Measurements from ENCODE around the gene DHX40.
"Not testable (repeated sequence)": the region's sequence is repeated elsewhere in the genome, so short reads cannot be mapped to it uniquely, and the experiment has no call there.

DHX40 gene

DNA sequence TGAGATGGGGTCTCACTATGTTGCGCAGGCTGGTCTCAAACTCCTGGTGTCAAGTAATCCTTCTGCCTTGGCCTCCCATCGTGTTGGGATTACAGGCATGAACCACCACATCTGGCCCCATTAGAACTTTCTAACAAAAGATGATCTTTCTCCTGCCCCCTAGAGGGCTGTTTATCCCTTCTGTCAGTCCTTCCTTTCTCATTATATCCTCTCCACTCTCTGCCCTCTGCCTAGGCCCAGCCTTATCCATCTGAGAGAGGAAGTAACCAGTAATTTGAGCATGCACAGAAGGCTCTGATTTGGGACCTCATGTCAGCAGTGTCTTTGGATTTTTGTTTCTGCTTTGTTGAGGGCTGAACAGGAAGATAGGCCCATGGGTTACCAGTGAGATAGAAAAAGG, 4.4 kb upstream of the DHX40 start:
- no peak for DNase-seq

DNA sequence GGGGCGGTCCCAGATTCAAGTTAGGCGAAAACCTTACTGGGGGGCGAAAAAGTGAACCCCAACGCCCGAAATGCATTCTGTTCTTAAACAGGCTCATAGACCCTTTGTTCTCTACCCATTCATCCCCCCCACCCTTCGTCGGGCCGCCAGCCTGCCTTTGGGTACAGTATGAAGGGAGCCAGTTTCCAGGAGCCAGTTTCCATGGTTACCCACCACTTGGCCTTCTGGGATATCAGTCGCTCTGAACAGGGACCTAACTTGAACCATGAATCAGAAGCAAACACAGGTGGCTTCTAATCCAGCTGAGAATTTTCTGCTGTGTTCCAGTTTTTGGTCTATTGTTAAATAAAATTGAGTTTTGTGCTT, 532 bp downstream of the DHX40 start:
- peak; percentile 84 for DNase-seq

DNA sequence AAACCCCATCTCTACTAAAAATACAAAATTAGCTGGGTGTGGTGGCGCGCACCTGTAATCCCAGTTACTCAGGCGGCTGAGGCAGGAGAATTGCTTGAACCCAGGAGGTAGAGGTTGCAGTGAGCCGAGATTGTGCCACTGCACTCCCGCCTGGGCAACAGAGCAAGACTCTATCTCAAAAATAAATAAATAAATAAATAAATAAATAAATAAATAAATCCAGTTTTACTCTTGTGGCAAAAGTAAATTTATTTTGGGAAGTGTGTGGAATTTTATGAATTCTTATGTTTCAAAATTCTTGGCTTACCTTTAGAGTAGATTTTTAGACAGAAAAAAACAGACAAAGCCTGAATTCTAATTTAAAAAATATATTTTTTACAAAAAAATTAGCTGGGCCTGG, 3.7 kb downstream of the DHX40 start:
- DNase-seq: not testable (repeated sequence)

DNA sequence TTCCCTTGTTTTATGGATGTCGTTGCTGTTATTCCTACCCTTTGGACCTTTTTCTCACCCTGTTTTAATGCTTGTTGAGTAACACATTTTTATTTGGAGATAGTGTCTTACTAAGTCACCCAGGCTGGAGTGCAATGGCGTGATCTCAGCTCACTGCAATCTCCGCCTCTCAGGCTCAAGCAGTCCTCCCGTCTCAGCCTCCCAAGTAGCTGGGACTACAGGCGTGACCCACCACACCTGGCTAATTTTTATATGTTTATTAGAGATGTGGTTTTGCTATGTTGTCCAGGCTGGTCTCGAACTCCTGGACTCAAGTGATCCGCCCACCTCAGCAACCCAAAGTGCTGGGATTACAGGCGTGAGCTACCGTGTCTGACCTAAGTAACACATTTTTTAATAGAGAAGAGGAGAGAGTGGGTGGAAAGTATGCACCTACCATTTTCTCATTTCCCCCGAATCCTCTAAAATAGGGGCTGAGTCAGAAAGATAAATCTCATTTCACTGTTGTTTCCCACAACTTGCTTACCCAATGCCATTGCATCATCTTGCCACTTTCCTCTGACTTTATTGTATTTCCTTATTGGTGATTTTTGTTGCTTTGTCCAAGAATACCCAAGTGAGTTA, 7.0 kb downstream of the DHX40 start:
- no peak for DNase-seq

DNA sequence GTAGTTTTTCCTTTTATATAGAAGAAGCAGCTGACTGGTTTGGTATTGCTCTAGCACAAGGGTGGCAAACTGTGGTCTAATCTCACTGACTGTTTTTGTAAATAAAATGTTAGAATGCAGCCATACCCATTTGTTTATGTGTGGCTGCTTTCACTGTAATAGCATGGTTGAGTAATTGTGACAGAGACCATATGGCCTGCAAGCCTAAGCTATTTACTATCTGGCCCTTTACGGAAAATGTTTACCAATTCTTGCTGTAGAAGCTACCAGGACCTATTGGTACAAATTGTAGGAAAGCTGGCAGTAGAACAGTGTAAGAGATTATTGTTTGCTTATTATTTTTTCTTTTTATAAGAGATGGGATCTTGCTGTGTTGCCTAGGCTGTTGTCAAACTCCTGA, 18.8 kb downstream of the DHX40 start:
- DNase-seq: not testable (repeated sequence)

DNA sequence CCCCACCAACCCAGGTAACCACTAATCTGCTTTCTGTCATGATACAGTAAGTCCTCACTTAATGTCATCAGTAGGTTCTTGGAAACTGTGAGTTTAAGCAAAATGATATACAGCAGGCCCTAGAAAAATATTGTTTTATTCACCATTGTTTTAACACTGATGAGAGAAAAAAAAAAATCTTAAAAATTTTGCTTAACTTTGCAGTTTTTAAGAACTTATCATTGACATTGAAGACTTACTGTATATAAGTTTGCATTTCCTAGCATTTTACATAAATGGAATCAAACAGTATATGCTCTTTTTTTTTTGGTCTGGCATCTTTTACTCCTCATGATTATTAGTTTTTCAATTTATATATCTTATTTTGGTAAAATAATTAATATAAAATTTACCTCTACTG, 34.8 kb downstream of the DHX40 start:
- no peak for DNase-seq

DNA sequence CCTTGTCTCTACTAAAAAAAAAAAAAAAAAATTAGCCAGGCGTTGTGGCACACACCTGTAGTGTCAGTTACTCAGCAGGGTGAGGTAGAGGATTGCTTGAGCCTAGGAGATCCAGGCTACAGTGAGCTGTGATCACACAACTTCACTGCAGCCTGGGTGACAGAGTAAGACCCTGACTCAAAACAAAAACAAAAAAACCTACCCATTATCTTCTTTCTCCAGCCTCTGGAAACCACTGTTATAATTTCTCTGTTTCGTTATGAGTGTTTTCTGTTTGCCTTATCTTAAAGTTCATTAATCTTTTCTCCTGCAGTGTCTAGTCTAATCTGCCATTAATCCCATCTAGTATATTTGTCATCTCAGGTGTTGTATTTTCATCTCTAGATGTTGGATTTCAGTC, 35.7 kb downstream of the DHX40 start:
- no peak for DNase-seq

DNA sequence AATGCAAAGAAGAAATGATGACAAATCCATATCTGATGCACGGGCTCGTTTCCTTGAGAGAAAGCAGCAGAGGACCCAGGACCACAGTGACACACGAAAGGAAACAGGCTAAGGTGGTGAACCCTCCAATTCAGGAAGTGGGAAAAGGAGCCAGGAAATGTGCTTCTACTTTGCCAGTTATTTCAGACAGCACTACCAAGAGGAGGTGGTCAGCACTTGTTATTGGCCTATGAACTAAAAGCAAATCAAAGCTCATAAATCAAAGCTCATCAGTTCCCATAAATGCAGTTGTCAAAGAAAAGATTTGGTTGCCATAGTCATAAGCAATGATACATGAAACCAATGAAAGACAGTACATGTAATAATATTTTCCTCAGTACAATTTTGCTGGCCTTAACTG, 41.7 kb downstream of the DHX40 start:
- no peak for DNase-seq

DNA sequence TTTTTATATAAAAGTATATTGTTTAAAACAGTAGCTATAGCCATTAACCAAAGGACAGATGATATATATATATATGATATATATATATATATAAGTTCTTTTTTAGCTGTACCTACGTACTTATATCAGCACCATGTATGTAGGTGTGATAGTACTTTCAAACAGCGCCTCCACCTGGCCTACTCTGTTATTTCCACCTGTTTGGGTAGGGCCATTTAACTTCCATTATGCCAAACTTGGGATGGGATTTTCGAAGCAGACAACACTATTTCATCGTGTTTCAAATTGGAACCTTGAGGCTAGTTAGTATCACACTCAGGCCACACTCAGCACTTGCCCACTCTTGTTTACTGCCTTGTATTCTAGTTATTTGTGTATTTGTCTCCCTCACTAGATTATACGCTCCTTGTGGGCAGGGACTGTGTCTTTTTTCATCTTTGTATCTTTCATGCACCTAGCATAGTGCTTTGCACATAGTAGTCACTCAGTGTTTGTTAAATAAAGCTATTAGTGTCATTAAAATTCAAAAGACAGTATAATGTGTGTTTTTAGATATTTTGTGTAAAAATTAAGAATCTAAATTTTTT, 42.5 kb downstream of the DHX40 start:
- peak; percentile 73 for DNase-seq

DNA sequence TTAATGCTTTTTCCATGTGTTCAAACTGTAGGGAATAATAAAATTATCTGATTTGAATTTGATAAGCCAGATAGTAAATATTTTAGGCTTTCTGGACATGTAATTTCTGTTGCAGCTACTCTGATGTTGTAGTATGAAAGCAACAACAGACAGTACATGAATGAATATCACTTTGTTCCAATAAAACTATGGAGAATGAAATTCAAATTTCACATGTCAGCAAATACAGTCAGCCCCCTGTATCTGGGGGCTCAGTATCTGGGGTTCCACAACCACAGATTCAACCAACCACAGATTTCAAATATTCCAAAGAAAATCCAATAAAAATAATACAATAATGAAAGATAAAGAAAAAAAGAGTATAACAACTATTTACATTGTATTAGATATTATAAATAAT, 46.1 kb downstream of the DHX40 start:
- DNase-seq: no peak

DNA sequence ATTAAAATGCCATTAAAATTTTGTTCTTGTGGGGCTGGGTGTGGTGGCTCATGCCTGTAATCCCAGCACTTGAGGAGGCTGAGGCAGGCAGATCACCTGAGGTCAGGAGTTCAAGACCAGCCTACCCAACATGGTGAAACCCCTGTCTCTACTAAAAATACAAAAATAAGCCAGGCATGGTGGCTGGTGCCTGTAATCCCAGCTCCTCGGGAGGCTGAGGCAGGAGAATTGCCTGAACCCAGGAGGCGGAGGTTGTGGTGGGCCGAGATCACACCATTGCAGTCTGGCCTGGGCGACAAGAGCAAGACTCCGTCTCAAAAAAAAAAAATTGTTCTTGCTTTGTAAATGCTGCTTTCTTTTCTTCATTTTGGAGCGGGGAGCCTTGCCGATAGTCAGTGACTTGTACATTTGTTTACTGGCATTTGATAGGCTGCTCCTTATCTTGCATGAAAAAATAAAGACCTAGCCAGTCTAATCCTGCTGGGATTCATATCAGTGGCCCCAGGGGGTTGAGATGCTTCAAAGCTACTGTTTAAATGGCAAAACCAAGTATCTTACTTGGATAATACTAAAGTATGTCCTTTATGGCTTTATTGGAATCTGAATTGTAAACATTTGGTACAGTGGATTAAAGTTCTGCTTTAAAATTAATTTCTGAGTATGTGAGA, 51.0 kb downstream of the DHX40 start:
- DNase-seq: no peak

DNA sequence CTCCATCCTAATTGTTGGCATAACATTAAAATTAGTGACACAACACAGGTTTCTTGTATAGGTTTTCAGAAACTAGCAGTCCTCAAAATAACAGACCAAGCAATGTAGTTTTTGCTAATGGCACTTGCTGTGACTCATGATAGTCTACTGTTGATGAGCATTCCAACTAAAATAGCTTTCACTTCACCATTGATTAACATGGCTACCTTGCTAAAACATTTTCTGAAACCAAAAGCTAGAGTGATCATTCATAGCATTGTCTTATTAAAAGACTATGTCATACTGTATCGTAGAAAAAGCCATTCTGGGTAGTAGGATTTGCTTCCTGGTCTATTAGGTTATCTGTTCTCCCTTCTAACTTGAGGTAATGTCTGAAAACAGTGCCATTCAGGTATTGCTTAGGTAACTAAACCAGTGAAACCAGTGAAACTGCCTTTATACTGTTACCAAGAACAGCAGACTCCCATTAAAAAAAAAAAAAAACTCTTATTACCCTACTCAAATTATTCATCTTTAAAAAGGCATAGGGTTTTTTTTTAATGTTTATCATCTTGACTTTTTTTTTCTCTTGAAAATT, 51.8 kb downstream of the DHX40 start:
- no peak for DNase-seq

DNA sequence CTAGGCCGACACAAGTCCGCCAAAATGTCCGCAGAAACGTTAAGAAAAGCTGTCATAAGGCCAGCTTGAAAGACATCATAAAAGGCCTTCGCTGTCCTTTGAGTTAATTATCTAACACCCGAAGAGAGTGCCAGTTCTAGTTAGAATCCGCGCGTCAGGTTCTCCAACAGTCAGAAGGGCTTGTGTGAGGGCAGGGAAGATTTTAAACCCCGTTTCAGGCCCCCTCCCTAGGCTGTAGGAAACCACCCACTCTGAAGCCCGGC, 53.6 kb downstream of the DHX40 start:
- DNase-seq: no peak

DNA sequence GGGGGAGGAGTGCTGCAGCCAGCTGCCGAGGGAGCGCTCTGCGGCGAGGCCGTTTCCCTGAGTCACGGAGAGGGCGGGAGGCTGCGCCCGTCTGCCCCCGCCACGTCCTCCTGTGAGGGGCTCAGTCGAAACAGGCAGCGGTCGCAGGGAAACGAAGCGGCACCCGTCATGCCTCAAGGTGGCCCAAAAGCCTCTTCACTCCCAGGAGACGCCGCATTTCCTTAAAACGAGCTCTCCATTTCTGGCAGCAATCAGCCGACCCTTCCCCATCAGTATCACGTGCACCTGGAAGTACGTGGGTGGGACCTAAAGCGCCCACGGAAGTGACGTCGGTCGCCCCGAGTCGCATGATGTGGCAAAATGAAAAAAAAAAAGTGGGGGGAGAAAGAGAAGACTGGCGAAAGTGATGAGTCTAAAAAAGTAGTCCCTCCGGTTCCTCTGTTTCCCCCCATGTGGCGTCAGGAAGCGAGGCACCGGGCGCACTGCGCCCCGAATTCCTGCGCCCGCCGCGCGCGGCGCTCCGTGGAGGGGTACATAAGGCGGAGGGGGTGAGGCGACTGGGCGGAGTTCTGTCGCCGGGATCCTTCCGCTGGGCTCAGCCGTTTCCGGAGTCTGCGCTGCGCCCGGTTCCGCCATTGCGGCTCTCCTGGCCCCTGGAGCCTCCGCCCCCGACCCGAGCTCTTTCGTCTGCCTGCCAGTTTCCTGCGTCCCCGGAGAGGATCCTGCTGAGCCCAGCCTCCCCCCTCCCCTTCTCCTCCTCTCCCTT, 54.1 kb downstream of the DHX40 start, which contains the start of gene CLTC:
TSS of gene CLTC (plus strand) at position 598 of the 766 bp plus-strand sequence. CDS start 237 bp downstream, outside the sequence.
- peak; percentile 97 for DNase-seq

DNA sequence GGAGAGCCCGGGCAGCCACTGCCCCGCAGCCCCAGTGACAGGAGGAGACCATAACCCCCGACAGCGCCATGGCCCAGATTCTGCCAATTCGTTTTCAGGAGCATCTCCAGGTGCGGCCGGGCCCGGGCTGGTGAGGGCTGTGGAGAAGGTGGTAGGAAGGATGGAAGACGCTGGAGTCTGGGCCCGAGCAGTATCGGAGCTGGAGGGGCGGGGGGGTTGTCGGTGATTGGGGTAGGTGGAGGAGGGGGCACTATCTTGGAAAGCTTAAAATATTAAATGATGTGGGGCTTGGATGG, 54.6 kb downstream of the DHX40 start:
- DNase-seq: no peak

DNA sequence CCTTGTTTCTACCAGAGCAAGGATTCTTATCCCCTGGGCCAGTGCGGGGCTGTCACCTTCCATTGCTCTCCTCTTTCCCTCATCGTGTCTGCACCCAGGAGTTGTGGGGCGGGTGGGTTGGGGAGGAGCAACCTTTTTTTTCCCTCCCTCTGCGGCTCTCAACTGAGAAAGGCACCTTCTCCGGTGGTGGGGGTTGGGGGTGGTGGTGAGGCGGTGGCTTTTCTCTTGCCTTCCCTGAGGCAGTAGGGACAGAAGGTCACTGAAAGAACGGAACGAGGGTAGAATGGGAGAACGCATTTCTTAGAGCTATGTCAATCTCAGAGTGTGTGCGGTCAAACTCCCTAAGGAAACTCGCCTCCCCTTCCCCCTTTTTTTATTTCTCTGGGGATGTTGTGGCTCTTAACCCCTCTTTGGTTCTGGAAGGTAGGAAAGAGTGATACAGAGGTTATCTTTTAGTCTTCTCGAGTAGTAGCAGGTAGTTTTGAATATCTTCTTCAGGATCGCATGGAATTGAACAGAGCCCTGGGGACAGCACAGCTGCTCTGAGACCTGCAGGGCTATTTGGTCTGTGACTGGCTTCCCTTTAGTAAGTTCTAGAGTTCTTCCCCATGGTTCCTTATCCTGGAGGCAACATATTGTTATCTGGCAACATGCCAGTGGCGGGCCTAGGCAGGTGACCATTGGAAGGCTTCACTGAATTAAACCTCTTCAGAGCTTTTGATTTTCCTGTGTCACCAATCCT, 55.3 kb downstream of the DHX40 start:
- DNase-seq: peak; percentile 78

DNA sequence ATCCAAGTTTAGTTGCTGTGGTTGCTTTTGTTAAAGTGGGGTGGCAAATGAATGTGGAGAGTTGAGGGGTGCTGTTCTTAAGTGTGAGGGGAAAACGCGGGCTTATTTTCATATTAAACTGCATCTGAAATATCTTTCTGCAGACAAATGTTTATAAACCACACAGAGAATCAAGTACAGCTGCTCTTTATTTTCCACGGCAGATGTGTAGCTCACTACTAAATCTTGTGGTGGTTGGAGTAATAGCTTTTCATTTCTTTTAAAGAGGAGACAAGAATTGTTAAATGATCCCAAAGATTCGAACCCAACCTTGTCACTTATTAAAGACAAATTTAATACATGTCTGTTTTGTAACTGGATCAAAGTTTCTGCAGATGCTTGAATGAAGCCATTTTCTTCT, 56.4 kb downstream of the DHX40 start:
- no peak for DNase-seq

DNA sequence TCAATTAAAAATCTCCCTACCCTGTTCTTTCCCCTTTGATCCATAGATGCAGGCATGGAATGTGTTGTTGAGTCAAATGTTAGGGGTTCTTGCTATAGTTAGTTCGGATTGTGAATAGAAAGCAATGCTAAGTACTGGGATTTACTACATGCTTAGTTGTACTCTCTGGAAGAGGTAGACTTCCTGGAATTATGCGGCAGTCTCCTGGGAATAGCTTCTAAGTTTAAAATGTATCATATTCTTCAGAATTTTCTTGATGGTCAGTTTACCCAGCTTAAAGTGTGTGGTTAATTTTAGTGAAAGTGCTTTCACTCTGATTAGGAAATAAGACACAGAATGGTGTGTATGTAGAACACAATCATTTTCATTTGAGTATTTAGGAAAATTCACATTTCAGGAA, 57.7 kb downstream of the DHX40 start:
- no peak for DNase-seq

DNA sequence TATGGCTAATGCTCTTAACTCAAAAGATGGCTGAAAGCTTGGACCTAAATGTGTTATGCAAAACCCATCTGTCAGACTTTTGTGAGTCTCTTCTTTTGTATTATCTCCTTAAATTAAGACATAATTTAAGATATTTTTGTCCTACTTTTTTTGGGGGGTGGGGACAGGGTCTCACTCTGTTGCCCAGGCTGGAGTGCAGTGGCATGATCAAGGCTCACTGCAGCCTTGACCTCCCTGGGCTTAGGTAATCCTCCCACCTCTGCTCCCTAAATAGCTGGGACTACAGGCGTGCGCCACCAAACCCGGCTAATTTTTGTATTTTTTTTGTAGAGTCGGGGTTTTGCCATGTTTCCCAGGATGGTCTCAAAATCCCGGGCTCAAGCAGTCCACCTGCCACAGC, 61.3 kb downstream of the DHX40 start:
- DNase-seq: no peak

DNA sequence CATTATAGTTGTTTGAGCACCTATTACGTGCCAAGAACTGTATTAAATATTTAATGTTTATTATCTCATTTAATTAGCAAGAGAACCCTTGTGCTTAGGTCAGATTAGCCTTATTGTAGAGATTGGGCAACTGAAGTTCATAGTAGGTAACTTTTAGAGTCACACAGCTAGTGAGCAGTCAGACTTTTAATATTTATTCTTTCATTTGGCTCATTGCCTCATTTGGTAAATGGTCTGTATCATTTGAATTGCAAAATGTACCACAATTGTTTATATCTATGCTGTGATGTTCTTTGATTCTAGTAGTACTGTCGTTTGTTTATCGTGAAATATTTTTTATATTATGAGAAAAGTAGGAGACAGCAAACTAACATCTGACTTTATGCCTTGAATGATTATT, 61.9 kb downstream of the DHX40 start:
- no peak for DNase-seq

DNA sequence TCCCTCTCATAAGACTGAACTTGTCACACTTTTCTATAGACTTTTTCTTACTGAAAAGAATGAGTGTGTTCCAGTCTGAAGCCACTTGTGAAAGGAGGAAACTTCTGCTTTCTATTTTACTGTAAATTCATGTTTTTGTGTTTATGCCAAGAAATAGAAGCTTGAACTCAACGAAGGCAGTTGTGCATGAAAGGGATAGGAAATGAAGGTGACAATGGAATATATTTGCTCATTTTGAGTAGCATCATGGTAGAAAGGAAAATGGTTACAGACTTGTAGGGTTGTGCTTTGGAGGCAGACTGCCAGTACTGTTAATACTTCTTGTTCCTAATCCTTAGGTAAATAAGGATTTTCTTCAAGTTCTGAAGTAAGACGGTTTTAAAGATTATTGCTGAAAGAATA, 62.4 kb downstream of the DHX40 start:
- DNase-seq: no peak

DNA sequence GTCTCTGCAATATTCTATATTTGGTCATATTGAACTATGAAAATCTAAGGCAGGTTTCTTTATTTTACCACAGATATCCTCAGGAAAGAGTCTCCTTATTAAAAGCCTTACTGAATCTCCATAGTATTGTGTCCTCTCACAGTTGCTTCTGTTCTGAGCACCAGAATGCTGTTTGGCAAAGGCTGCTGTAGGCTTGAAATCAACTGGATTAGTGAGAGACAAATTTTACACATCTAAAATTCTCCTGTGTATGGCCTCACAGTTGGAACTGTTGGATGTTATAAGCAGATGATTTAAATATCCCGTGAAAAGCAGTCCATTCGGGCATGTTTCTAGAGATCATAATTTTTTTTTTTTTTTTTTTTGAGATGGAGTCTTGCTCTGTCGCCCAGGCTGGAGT, 63.8 kb downstream of the DHX40 start:
- DNase-seq: no peak

DNA sequence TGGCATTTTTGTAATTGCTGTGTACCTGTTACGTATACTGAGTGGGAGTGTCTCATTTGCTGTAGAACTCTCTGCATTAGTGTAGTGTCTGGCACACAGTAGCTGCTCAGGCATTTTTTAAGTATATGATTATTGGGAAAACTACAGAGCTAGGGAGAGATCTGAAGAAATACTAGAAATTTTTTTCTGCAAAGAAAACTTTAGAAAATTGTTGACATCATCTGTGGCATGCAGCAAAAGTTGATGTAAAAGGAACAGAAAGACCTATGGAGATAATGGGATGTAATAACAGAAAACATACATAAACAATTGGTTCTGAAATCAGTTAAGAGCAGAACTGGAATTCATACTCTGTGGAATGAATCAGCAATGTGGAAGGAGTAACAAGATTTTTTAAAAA, 65.9 kb downstream of the DHX40 start:
- no peak for DNase-seq
